ENCODE data around the gene VSIG10L.

VSIG10L gene
- 0 to 3.1 (median 2.0) reads per million in 9 experiments for total RNA-seq

DNA sequence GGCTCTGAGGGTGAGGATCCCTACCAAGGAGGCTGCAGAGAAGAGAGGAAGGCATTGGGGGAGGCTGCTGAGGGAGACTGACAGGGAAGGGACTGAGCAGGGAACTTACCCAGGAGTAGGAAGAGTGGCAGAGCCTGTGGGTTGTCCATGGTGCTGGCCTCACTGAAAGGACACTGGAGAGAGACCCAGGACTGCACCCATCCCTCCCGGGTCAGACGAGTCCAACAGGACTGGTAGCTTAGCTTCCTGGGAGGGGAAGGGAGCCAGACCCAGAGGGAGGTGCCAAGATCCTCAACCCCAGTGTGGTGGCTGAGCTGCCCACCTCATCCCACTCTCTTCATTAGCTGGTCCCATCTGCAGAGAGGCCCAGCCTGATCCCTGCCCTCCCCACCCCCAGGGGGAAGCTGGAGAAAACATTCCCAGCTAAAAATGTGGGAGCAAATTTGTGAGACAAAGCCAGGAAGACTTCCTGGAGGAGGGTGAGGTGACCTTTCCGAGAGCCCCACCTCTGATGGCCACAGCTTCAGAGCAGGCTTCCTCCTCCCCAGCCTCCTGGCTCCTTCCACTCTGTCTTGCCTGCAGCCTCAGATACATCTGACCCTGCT lies at the start of gene VSIG10L:
Gene VSIG10L (minus strand): TSS at position 164 of the 605 bp plus-strand sequence. CDS start 15 bp downstream, at position 149.
- Mint-ChIP-seq H3K36me3 (ENCODE audit: insufficient read depth) (peaks cover 10% of the 10 kb centered on the region), H3K9me3 (no peaks in the 10 kb centered on the region), H3K4me1 (ENCODE audit: low read depth in 2 of 2) (peaks cover 14 to 23% of the 10 kb centered on the region in 2 donors), H3K27me3 (no peaks in the 10 kb centered on the region), H3K27ac (peak within 1 kb of the TSS; percentile 44 to 63), H3K4me3 (peak within 1 kb of the TSS; percentile 64 to 79)
- no peak for DNase-seq
- ATAC-seq (replicated peaks): no peak

- H3K4me3 Mint-ChIP-seq: peak overlapping the region; percentile 57 to 63
- ATAC-seq (replicated peaks): no peak
- no peak for DNase-seq
- peak overlapping the region; percentile 80 to 90 for H3K27ac Mint-ChIP-seq
- H3K4me1 Mint-ChIP-seq (ENCODE audit: low read depth in 2 of 2): peaks cover 46 to 66% of the 10 kb centered on the region in 2 donors
- H3K36me3 Mint-ChIP-seq (ENCODE audit: insufficient read depth): peaks cover 28% of the 10 kb centered on the region
- no peaks in the 10 kb centered on the region for H3K27me3 Mint-ChIP-seq
- H3K9me3 Mint-ChIP-seq: no peaks in the 10 kb centered on the region
These were observed 49.2 kb upstream of the VSIG10L start for GRCh38 chr19:51391073-51391611.

GRCh38 chr19:51389143-51389542 lies 47.2 kb upstream of the VSIG10L start:
- DNase-seq (no peak), ATAC-seq (replicated peaks) (no peak)
- H3K4me1 Mint-ChIP-seq (ENCODE audit: low read depth in 2 of 2): peaks cover 35 to 50% of the 10 kb centered on the region in 2 donors
- peak overlapping the region; percentile 75 to 97 for H3K27ac Mint-ChIP-seq
- peaks cover 13% of the 10 kb centered on the region for H3K36me3 Mint-ChIP-seq (ENCODE audit: insufficient read depth)
- no peaks in the 10 kb centered on the region for H3K27me3 Mint-ChIP-seq
- H3K9me3 Mint-ChIP-seq: no peaks in the 10 kb centered on the region
- H3K4me3 Mint-ChIP-seq: peak overlapping the region; percentile 86 to 95

DNA sequence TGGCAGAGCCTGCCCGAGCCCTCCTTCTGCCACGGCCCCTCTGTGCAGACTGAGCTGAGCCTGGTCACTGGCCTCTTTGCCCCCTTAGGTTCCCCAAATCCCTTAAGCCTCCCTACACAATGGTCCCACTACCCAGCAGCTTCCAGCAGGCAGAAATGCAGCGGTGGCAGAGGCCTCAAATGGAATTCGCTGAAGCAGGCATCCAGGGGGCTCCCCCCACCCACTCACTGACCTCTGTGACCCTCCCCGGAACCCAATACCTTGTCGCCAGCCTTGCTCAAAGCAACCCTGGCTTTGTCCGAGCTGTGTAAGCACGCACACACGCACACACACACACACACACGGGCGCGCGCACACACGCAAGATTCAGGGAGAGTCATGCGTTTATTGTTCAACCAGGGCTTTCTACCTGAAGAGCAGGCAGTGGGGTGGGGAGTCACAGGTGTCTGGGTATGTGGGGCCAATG lies 46.0 kb upstream of the VSIG10L start, which contains the start of gene LIM2:
Gene LIM2 (minus strand): TSS at position 51 of the 466 bp plus-strand sequence. CDS start 531 bp downstream, outside the sequence.
- Mint-ChIP-seq H3K9me3 (no peaks in the 10 kb centered on the region), H3K27ac (peak within 1 kb of the TSS; percentile 91 to 97), H3K27me3 (no peaks in the 10 kb centered on the region), H3K36me3 (ENCODE audit: insufficient read depth) (peaks cover 10% of the 10 kb centered on the region), H3K4me1 (ENCODE audit: low read depth in 2 of 2) (peaks cover 29 to 44% of the 10 kb centered on the region in 2 donors), H3K4me3 (peak within 1 kb of the TSS; percentile 86 to 95)
- ATAC-seq (replicated peaks) (no peak), DNase-seq (no peak)

GRCh38 chr19:51386882-51387520 lies 45.1 kb upstream of the VSIG10L start:
- peaks cover 28 to 38% of the 10 kb centered on the region in 2 donors for H3K4me1 Mint-ChIP-seq (ENCODE audit: low read depth in 2 of 2)
- DNase-seq (no peak), ATAC-seq (replicated peaks) (peak; percentile 97)
- peak overlapping the region; percentile 91 to 97 for H3K27ac Mint-ChIP-seq
- peaks cover 10% of the 10 kb centered on the region for H3K36me3 Mint-ChIP-seq (ENCODE audit: insufficient read depth)
- peak overlapping the region; percentile 86 to 95 for H3K4me3 Mint-ChIP-seq
- H3K9me3 Mint-ChIP-seq: no peaks in the 10 kb centered on the region
- H3K27me3 Mint-ChIP-seq: no peaks in the 10 kb centered on the region

DNA sequence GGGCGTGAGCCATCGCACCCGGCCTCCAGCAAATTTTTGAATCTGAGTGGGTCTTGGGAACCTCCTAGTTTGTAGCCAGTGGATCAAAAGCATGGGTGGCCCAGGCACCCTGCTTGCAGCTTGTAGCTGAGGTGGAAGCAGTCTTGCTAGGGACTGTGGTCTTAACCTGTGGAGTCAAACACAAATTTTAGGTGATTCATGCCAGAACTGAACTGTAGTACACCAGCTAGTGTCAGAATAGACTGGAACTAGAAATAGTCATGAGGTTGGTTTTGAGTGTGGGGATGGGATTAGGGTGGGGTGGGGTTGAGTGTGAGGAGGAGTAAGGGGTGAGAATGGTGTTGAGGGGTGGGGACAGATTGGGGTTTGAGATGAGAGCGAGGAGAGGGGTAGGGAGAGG lies 40.1 kb upstream of the VSIG10L start:
- peaks cover 5% of the 10 kb centered on the region for H3K36me3 Mint-ChIP-seq (ENCODE audit: insufficient read depth)
- no peak overlapping the region for H3K4me3 Mint-ChIP-seq
- DNase-seq (no peak), ATAC-seq (replicated peaks) (no peak)
- H3K4me1 Mint-ChIP-seq (ENCODE audit: low read depth in 2 of 2): peaks cover 22 to 28% of the 10 kb centered on the region in 2 donors
- H3K9me3 Mint-ChIP-seq: no peaks in the 10 kb centered on the region
- peak overlapping the region in 1 of 2 donors; percentile 74 for H3K27ac Mint-ChIP-seq
- no peaks in the 10 kb centered on the region for H3K27me3 Mint-ChIP-seq

DNA sequence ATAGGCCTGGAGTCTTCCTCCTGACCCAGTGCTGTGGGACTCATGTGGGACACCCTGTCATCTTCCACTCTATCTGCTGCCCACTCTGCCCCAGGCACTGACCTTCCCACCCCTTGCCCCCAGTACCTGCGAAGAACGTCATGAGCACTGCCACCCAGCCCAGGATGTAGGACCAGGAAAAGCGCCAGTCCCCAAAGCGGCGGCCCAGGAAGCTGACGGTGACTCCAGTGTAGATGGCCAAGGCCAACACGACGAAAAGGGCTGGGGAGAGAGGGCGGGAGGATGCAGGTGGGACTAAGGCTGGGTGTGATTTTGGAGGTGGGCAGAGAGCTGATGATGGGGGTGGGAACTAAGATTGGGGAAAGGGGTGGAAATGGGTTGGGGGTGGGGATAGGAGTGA lies 38.4 kb upstream of the VSIG10L start:
- peaks cover 33 to 36% of the 10 kb centered on the region in 2 donors for H3K4me1 Mint-ChIP-seq (ENCODE audit: low read depth in 2 of 2)

DNA sequence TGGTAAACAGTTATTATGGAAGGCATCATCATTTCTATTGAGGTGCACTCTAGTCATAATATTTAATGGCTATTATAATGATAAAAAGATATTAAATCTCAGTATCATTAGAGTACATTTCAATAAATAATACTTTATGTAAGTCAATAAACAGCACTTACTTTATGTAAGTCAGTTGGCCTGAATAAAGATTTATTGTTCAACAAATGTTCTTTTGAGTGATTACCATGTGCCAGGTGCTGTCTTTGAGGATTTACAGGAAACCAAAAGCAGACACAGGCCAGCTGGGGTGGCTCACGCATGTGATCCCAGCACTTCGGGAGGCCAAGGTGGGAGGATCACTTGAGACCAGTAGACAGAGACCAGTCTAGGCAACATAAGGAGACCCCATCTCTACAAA lies 35.5 kb upstream of the VSIG10L start:
- Mint-ChIP-seq H3K4me1 (ENCODE audit: low read depth in 2 of 2) (peaks cover 61 to 63% of the 10 kb centered on the region in 2 donors), H3K27ac (no peak overlapping the region), H3K36me3 (ENCODE audit: insufficient read depth) (peaks cover 25% of the 10 kb centered on the region)

More for the DNA sequence above, 38.4 kb upstream of the VSIG10L start:
- Mint-ChIP-seq H3K36me3 (ENCODE audit: insufficient read depth) (peaks cover 11% of the 10 kb centered on the region), H3K9me3 (no peaks in the 10 kb centered on the region), H3K27me3 (no peaks in the 10 kb centered on the region), H3K4me3 (peak overlapping the region; percentile 27 to 52), H3K27ac (peak overlapping the region; percentile 74 to 80)
- ATAC-seq (replicated peaks) (no peak), DNase-seq (no peak)

DNA sequence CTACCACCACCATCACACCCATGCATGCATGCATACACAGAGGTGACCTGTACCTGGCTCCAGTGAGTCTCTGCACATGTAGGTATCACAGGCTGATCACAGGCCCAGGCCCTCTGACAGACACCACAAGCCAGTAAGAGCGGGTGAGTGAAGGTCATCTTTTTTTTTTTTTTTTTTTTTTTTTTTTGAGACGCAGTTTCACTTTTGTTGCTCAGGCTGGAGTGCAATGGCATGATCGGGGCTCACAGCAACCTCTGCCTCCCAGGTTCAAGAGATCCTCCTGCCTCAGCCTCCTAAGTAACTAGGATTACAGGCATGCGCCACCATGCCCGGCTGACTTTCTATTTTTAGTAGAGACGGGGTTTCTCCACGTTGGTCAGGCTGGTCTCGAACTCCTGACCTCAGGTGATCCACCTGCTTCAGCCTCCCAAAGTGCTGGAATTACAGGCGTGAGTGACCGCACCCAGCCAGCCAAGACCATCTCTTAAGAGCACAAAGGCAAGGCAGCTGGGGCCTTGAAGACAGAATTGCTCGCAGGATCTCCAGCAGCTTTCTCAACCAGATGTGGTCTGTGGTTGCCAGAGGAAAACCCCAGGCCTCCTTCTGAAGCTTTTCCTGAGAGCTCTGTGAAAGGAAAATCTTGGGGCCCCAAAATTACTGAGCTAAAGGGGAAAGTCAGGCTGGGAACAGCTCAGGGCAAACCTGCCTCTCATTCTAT lies 33.7 kb upstream of the VSIG10L start:
- no peaks in the 10 kb centered on the region for H3K27me3 Mint-ChIP-seq
- H3K9me3 Mint-ChIP-seq: peaks cover 0 to 4% of the 10 kb centered on the region in 2 donors
- H3K4me3 Mint-ChIP-seq: peak overlapping the region; percentile 53 to 89
- H3K27ac Mint-ChIP-seq: peak overlapping the region; percentile 78 to 95
- DNase-seq: no peak
- H3K36me3 Mint-ChIP-seq (ENCODE audit: insufficient read depth): peaks cover 32% of the 10 kb centered on the region
- no peak for ATAC-seq (replicated peaks)
- H3K4me1 Mint-ChIP-seq (ENCODE audit: low read depth in 2 of 2): peaks cover 60 to 69% of the 10 kb centered on the region in 2 donors

More for the DNA sequence above, 35.5 kb upstream of the VSIG10L start:
- ATAC-seq (replicated peaks) (no peak), DNase-seq (no peak)
- Mint-ChIP-seq H3K27me3 (no peaks in the 10 kb centered on the region), H3K4me3 (no peak overlapping the region), H3K9me3 (peaks cover 0 to 4% of the 10 kb centered on the region in 2 donors)

DNA sequence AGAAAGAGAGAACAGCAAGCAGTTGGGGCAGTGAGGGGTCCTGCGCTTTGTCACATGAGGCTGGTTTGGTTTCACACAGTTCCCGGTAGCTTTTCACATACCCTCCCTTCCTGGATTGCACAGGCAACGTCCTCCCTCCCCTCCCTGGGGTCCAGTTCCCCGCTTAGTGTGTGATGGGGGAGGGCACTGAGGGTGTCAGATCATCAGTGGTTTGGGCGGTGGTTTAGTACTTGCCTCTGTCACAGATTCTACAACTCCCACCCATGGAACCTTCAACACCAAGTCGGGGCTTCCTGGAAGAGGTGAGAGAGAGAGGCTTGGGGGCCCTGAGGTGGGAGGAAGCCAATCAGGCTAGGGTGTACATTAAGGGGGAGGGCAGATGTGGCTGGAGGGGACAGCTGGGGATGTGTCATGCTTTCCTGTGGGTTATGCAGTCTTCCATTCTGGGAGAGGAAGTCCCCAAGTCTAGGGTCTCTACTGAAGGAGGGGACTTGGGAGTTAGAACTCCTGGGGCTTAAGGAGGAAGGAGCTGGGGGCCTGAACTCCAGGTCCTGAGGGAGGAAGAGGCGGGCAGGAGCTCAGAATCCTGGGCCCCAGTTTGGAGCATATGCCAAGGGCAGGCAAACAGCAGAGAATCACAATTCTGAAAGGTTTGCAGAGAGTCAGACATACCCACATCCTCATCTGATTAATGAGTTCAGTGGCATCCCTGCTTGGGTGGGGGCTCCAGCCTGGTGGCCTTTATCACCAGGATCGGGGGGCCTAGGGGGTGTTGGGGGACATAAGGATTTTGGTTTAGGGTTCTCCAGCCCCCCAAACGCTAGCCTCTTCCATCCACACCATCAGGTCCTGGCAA lies 30.9 kb upstream of the VSIG10L start, which contains the start of gene NKG7:
Gene NKG7 (minus strand): TSS at position 6 of the 856 bp plus-strand sequence. CDS start 119 bp downstream, outside the sequence.
- Mint-ChIP-seq H3K27ac (peak within 1 kb of the TSS; percentile 78 to 95), H3K27me3 (no peaks in the 10 kb centered on the region), H3K9me3 (peaks cover 0 to 4% of the 10 kb centered on the region in 2 donors), H3K4me3 (peak within 1 kb of the TSS; percentile 89 to 97), H3K4me1 (ENCODE audit: low read depth in 2 of 2) (peaks cover 60 to 78% of the 10 kb centered on the region in 2 donors), H3K36me3 (ENCODE audit: insufficient read depth) (peaks cover 48% of the 10 kb centered on the region)
- DNase-seq: peak; percentile 78 to 82 (median 82)
- ATAC-seq (replicated peaks): peak; percentile 72

DNA sequence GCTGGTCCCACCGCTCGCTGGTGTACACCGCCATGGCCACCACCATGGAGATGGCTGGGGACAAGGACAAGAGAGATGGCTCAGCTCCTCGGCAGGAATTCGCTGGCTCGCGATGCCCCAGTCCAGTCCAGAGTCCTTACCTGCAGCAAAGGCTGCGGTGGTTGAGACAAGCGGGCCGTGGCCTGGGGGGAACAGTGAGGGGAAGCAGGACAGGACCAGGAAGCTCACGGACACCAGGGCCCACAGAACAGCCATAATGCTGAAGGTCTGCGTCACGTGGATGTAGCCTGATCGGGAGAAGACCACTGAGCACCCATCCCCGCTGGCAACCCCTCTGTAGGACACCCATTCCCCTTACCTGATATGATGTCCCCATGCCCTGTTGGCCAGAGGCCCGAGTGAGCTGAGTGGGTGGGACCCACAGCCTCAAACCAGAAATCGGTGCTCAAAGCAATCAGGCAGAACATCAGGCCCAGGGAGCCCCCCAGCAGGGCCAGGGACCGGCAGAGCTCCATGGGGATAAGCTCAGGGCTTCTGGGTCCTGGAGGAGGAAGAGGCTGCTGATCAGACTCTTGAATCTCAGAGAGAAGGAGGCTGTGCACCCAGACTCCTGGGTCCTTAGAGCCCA lies 30.2 kb upstream of the VSIG10L start:
- peak overlapping the region; percentile 89 to 97 for H3K4me3 Mint-ChIP-seq
- no peak for DNase-seq
- H3K27ac Mint-ChIP-seq: peak overlapping the region; percentile 78 to 95
- peaks cover 60 to 85% of the 10 kb centered on the region in 2 donors for H3K4me1 Mint-ChIP-seq (ENCODE audit: low read depth in 2 of 2)
- H3K9me3 Mint-ChIP-seq: peaks cover 0 to 4% of the 10 kb centered on the region in 2 donors
- H3K36me3 Mint-ChIP-seq (ENCODE audit: insufficient read depth): peaks cover 54% of the 10 kb centered on the region
- no peak for ATAC-seq (replicated peaks)
- H3K27me3 Mint-ChIP-seq: no peaks in the 10 kb centered on the region

DNA sequence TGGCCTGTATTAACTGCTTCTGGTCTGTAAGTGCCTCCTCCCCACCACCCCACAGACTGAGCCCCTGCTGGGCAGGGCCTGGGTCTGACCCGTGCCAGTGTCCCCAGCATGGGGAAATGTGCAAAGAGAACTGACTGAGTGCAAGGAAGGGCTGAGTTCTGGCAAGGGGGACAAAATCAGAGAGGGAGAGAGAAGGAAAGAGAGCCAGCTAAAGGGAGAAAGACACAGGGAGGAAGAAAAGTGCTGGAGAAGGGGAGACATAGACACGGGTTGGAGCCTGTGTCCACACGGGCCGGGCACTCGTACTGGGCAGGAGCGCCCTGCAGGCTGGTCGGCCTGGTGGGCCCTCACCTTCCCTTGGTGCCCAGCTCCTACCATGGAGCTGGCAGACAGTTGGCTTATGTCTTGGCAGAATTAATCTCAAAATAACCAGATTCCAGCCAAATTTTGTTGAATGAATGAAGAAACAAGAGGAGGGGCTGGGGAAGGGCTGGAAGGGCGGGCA lies 29.3 kb upstream of the VSIG10L start:
- Mint-ChIP-seq H3K36me3 (ENCODE audit: insufficient read depth) (peaks cover 59% of the 10 kb centered on the region), H3K27me3 (no peaks in the 10 kb centered on the region), H3K4me1 (ENCODE audit: low read depth in 2 of 2) (peaks cover 62 to 85% of the 10 kb centered on the region in 2 donors), H3K4me3 (peak overlapping the region; percentile 89 to 97), H3K9me3 (peaks cover 0 to 4% of the 10 kb centered on the region in 2 donors), H3K27ac (peak overlapping the region; percentile 78 to 95)
- DNase-seq (no peak), ATAC-seq (replicated peaks) (no peak)
